WTC11 (cell line): ENCODE results near the gene ANXA5. TPM values are rescaled to one million over a fixed set of nuclear protein-coding genes. Genes with fewer than 3 reads are reported as not detected.

Source experiments
- ATAC-seq: fragments of 200-7000 bp; cut with Tn5 transposase; 2 replicates; pipeline ENCODE4 v1.10.0; 2021; ENCODE audit warnings: mild to moderate bottlenecking, moderate library complexity
- CTCF ChIA-PET: fragments of 300-600 bp; sonication (Branson Sonifier 250); formaldehyde crosslinking; loops from one replicate; lab custom pipeline; 2021; ENCODE audit warnings: antibody characterized with exemption; lab: Charles Lee
- POLR2A ChIA-PET: fragments of 350-600 bp; sonication (Branson Sonifier 250); formaldehyde crosslinking; loops from one replicate; lab custom pipeline; 2021; ENCODE audit warnings: antibody characterized with exemption; lab: Charles Lee
- DNase-seq: peaks from one replicate; pipeline ENCODE4 v3.0.0; 2021; ENCODE audit warnings: low spot score
- H3K27ac Mint-ChIP-seq: 2 replicates; pipeline ENCODE4 v1.8.0; 2021; ENCODE audit warnings: mixed read lengths
- H3K27me3 Mint-ChIP-seq: 2 replicates; pipeline ENCODE4 v1.8.0; 2021; ENCODE audit warnings: low read depth, mild to moderate bottlenecking, moderate library complexity, mixed read lengths
- H3K36me3 Mint-ChIP-seq: 2 replicates; pipeline ENCODE4 v1.8.0; 2021; ENCODE audit warnings: mixed read lengths
- H3K4me1 Mint-ChIP-seq: 2 replicates; pipeline ENCODE4 v1.8.0; 2022; ENCODE audit warnings: mixed read lengths
- H3K4me3 Mint-ChIP-seq: 2 replicates; pipeline ENCODE4 v1.8.0; 2021; ENCODE audit warnings: mild to moderate bottlenecking, moderate library complexity, mixed read lengths
- H3K9me3 Mint-ChIP-seq: 2 replicates; pipeline ENCODE4 v1.8.0; 2021; ENCODE audit warnings: mixed read lengths
- CBFB ChIP-seq: sonication (generic); formaldehyde crosslinking; IDR thresholded peaks from 2 replicates; pipeline ENCODE4 v1.8.1; 2022; ENCODE audit warnings: mild to moderate bottlenecking, low read depth, missing genetic modification reagents
- JUN ChIP-seq: sonication (generic); formaldehyde crosslinking; IDR thresholded peaks from 2 replicates; pipeline ENCODE4 v1.8.0; 2023; ENCODE audit warnings: mild to moderate bottlenecking, missing genetic modification reagents
- KAT7 ChIP-seq: sonication (generic); formaldehyde crosslinking; IDR thresholded peaks from 2 replicates; pipeline ENCODE4 v1.8.1; 2023; ENCODE audit warnings: missing genetic modification reagents, mild to moderate bottlenecking, borderline replicate concordance
- SP1 ChIP-seq: sonication (generic); formaldehyde crosslinking; conservative IDR thresholded peaks from 2 replicates; pipeline ENCODE4 v1.8.1; 2022; ENCODE audit warnings: missing genetic modification reagents
- ZNF317 ChIP-seq: sonication (generic); formaldehyde crosslinking; IDR thresholded peaks from 2 replicates; pipeline ENCODE4 v1.8.1; 2023; ENCODE audit warnings: low read depth, mild to moderate bottlenecking, moderate library complexity, missing genetic modification reagents, borderline replicate concordance
- total RNA-seq: library from RNA; stranded (reverse); gene quantifications from 3 replicates; pipeline ENCODE4 v1.2.3, GENCODE V29; 2021
- TF ChIP-seq, protein P1 (sequence below): sonication (generic); formaldehyde crosslinking; IDR thresholded peaks from 2 replicates; pipeline ENCODE4 v1.8.0; 2022; ENCODE audit warnings: missing genetic modification reagents
- TF ChIP-seq, protein P2 (sequence below): fragments of 200-600 bp; IDR thresholded peaks from 2 replicates; pipeline ENCODE4 v1.8.0; 2022; ENCODE audit warnings: antibody characterized with exemption
- TF ChIP-seq, protein P3 (sequence below): sonication (generic); formaldehyde crosslinking; IDR thresholded peaks from 2 replicates; pipeline ENCODE4 v1.8.1; 2022; ENCODE audit warnings: mild to moderate bottlenecking, moderate library complexity, missing genetic modification reagents
- TF ChIP-seq, protein P4 (sequence below): fragments of 250-450 bp; sonication (Bioruptor Pico); IDR thresholded peaks from 2 replicates; pipeline ENCODE4 v1.8.0; 2021; ENCODE audit warnings: mild to moderate bottlenecking
- TF ChIP-seq, protein P5 (sequence below): fragments of 250-450 bp; sonication (Bioruptor Pico); IDR thresholded peaks from 2 replicates; pipeline ENCODE4 v1.9.0; 2021; ENCODE audit warnings: mild to moderate bottlenecking, borderline replicate concordance
- TF ChIP-seq, protein P6 (sequence below): sonication (generic); formaldehyde crosslinking; IDR thresholded peaks from 2 replicates; pipeline ENCODE4 v1.8.0; 2022; ENCODE audit warnings: mild to moderate bottlenecking, missing genetic modification reagents
- TF ChIP-seq, protein P7 (sequence below): sonication (generic); formaldehyde crosslinking; IDR thresholded peaks from 2 replicates; pipeline ENCODE4 v1.8.0; 2023; ENCODE audit warnings: missing genetic modification reagents

Gene ANXA5
- total RNA-seq, 1 experiment from 2014 or later = 186 TPM

DNA sequence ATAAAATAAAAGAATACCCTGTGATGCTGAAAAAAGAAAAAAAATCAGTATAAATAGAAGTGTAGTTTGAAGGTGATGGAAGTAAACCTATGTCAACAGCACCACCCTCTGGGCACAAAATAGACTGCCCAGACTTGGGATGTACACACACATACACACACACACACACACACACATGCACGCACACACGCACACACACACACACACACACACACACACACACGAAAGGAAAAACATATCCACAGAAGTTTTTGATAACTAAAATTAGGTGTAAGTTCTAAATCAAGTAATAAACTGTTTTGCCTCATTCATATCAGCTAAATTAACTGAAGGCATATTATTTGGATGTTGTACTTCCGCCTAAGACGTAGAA lies 40.5 kb downstream of the ANXA5 start (continued):
- TF ChIP-seq, protein P1, sequence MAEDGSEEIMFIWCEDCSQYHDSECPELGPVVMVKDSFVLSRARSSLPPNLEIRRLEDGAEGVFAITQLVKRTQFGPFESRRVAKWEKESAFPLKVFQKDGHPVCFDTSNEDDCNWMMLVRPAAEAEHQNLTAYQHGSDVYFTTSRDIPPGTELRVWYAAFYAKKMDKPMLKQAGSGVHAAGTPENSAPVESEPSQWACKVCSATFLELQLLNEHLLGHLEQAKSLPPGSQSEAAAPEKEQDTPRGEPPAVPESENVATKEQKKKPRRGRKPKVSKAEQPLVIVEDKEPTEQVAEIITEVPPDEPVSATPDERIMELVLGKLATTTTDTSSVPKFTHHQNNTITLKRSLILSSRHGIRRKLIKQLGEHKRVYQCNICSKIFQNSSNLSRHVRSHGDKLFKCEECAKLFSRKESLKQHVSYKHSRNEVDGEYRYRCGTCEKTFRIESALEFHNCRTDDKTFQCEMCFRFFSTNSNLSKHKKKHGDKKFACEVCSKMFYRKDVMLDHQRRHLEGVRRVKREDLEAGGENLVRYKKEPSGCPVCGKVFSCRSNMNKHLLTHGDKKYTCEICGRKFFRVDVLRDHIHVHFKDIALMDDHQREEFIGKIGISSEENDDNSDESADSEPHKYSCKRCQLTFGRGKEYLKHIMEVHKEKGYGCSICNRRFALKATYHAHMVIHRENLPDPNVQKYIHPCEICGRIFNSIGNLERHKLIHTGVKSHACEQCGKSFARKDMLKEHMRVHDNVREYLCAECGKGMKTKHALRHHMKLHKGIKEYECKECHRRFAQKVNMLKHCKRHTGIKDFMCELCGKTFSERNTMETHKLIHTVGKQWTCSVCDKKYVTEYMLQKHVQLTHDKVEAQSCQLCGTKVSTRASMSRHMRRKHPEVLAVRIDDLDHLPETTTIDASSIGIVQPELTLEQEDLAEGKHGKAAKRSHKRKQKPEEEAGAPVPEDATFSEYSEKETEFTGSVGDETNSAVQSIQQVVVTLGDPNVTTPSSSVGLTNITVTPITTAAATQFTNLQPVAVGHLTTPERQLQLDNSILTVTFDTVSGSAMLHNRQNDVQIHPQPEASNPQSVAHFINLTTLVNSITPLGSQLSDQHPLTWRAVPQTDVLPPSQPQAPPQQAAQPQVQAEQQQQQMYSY (CRISPR knock-in tag) = no peak
- TF ChIP-seq JUN (CRISPR knock-in tag) = no peak
- TF ChIP-seq, all 79 proteins: peak for 0

DNA sequence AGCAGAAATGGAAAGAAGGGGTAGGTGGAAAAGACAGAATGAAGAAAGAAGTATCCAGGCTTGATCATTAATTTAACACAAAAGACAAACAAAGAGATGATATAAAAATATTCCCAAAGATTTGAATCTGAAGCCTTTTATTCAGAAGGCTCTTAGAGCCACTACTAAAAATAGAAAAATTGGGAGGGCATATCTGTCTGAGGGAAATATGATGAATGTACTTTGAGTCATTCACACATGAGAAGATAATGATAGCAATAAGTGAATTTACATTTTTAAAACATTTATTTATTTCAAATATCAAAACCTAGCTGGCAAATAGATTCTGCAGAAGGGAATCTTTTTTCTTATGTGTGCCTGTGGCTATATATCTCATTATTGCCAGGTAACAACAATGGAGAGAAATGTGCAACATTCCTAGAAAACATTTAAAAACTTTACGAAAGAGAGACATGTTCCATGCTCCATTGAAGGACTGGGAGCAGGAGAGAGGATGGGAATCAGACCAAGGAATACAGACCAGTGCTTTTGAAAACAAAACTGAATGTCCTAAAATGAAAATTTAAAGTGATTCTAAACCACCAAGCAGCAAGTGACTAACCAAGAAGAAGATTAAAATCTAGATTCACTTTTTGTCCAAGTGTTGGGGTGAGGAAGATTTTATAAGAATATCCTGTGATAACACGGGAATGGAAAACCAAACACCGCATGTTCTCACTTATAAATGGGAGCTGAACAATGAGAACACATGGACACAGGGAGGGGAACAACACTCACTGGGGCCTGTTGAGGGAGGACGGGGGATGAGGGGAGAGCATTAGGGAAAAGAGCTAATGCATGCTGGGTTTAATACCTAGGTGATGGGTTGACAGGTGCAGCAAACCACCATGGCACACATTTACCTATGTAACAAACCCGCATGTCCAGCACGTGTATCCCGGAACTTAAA lies 41.2 kb downstream of the ANXA5 start:
- POLR2A ChIA-PET = no interaction called here
- no peaks in the 10 kb centered on the region for H3K27me3 Mint-ChIP-seq
- H3K27ac Mint-ChIP-seq = no peak overlapping the region
- no peaks in the 10 kb centered on the region for H3K36me3 Mint-ChIP-seq
- no peak overlapping the region for H3K4me3 Mint-ChIP-seq
- CTCF ChIA-PET = interaction anchor here (1.0 to 2.2 kb wide), 5 partner anchors 12 to 282 kb away, joined by 3 to 11 read pairs (median 7); no protein-coding TSS in a partner anchor
- no peaks in the 10 kb centered on the region for H3K4me1 Mint-ChIP-seq
- DNase-seq (no peak), ATAC-seq (no peak)
- H3K9me3 Mint-ChIP-seq = no peaks in the 10 kb centered on the region
- no peak for TF ChIP-seq KAT7 (CRISPR knock-in tag)
- TF ChIP-seq, protein P2, sequence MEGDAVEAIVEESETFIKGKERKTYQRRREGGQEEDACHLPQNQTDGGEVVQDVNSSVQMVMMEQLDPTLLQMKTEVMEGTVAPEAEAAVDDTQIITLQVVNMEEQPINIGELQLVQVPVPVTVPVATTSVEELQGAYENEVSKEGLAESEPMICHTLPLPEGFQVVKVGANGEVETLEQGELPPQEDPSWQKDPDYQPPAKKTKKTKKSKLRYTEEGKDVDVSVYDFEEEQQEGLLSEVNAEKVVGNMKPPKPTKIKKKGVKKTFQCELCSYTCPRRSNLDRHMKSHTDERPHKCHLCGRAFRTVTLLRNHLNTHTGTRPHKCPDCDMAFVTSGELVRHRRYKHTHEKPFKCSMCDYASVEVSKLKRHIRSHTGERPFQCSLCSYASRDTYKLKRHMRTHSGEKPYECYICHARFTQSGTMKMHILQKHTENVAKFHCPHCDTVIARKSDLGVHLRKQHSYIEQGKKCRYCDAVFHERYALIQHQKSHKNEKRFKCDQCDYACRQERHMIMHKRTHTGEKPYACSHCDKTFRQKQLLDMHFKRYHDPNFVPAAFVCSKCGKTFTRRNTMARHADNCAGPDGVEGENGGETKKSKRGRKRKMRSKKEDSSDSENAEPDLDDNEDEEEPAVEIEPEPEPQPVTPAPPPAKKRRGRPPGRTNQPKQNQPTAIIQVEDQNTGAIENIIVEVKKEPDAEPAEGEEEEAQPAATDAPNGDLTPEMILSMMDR = 0 out of 2 replicates have a peak, but pooled peaks have one; percentile 22

DNA sequence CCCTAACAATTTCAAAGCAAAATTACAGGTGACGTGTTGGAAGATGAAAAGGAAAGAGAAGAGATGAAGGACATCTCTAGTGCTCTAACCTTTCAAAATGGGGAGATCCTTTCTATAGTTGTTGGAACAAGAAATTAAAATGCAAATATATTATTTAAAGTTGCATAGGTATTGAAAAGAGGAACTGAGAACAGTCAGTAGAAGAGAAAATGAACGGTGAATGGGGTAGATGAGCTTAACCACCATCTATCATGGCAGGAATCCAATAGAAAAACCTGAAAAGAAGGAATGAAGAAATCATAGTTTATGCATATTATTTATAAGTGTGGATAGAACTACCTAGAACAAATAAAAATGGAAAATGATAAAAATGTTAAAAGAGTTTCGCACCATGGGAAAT lies 42.0 kb downstream of the ANXA5 start:
- Mint-ChIP-seq H3K9me3 (no peaks in the 10 kb centered on the region), H3K27ac (no peak overlapping the region), H3K36me3 (no peaks in the 10 kb centered on the region), H3K4me1 (no peaks in the 10 kb centered on the region), H3K27me3 (no peaks in the 10 kb centered on the region), H3K4me3 (no peak overlapping the region)
- TF ChIP-seq SP1 (CRISPR knock-in tag) (no peak), ZNF317 (CRISPR knock-in tag) (no peak), CBFB (CRISPR knock-in tag) (no peak)
- TF ChIP-seq, protein P3, sequence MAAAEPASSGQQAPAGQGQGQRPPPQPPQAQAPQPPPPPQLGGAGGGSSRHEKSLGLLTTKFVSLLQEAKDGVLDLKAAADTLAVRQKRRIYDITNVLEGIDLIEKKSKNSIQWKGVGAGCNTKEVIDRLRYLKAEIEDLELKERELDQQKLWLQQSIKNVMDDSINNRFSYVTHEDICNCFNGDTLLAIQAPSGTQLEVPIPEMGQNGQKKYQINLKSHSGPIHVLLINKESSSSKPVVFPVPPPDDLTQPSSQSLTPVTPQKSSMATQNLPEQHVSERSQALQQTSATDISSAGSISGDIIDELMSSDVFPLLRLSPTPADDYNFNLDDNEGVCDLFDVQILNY (CRISPR knock-in tag) = no peak
- TF ChIP-seq, protein P4, sequence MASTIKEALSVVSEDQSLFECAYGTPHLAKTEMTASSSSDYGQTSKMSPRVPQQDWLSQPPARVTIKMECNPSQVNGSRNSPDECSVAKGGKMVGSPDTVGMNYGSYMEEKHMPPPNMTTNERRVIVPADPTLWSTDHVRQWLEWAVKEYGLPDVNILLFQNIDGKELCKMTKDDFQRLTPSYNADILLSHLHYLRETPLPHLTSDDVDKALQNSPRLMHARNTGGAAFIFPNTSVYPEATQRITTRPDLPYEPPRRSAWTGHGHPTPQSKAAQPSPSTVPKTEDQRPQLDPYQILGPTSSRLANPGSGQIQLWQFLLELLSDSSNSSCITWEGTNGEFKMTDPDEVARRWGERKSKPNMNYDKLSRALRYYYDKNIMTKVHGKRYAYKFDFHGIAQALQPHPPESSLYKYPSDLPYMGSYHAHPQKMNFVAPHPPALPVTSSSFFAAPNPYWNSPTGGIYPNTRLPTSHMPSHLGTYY (CRISPR knock-in tag) = no peak
- TF ChIP-seq, protein P5, sequence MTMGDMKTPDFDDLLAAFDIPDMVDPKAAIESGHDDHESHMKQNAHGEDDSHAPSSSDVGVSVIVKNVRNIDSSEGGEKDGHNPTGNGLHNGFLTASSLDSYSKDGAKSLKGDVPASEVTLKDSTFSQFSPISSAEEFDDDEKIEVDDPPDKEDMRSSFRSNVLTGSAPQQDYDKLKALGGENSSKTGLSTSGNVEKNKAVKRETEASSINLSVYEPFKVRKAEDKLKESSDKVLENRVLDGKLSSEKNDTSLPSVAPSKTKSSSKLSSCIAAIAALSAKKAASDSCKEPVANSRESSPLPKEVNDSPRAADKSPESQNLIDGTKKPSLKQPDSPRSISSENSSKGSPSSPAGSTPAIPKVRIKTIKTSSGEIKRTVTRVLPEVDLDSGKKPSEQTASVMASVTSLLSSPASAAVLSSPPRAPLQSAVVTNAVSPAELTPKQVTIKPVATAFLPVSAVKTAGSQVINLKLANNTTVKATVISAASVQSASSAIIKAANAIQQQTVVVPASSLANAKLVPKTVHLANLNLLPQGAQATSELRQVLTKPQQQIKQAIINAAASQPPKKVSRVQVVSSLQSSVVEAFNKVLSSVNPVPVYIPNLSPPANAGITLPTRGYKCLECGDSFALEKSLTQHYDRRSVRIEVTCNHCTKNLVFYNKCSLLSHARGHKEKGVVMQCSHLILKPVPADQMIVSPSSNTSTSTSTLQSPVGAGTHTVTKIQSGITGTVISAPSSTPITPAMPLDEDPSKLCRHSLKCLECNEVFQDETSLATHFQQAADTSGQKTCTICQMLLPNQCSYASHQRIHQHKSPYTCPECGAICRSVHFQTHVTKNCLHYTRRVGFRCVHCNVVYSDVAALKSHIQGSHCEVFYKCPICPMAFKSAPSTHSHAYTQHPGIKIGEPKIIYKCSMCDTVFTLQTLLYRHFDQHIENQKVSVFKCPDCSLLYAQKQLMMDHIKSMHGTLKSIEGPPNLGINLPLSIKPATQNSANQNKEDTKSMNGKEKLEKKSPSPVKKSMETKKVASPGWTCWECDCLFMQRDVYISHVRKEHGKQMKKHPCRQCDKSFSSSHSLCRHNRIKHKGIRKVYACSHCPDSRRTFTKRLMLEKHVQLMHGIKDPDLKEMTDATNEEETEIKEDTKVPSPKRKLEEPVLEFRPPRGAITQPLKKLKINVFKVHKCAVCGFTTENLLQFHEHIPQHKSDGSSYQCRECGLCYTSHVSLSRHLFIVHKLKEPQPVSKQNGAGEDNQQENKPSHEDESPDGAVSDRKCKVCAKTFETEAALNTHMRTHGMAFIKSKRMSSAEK (CRISPR knock-in tag) = no peak
- TF ChIP-seq, protein P6, sequence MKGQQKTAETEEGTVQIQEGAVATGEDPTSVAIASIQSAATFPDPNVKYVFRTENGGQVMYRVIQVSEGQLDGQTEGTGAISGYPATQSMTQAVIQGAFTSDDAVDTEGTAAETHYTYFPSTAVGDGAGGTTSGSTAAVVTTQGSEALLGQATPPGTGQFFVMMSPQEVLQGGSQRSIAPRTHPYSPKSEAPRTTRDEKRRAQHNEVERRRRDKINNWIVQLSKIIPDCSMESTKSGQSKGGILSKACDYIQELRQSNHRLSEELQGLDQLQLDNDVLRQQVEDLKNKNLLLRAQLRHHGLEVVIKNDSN (CRISPR knock-in tag) = no peak
- TF ChIP-seq, protein P7, sequence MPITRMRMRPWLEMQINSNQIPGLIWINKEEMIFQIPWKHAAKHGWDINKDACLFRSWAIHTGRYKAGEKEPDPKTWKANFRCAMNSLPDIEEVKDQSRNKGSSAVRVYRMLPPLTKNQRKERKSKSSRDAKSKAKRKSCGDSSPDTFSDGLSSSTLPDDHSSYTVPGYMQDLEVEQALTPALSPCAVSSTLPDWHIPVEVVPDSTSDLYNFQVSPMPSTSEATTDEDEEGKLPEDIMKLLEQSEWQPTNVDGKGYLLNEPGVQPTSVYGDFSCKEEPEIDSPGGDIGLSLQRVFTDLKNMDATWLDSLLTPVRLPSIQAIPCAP (CRISPR knock-in tag) = no peak
- ChIA-PET CTCF (interaction anchor here (2.2 kb wide), 1 partner anchor 140 kb away, joined by 8 read pairs; no protein-coding TSS in a partner anchor), POLR2A (no interaction called here)
- ATAC-seq = no peak
- no peak for DNase-seq
